Measurements from ENCODE around the gene HYAL2. TPM values are rescaled to one million over a fixed set of nuclear protein-coding genes. Genes with fewer than 3 reads are reported as not detected.

The HYAL2 gene
- total and polyA plus RNA-seq, 2 of the 8 experiments (the other 6 are each of a cell fraction or from before 2014, with no cell fraction given), result 51.9 to 176 TPM

GRCh38 chr3:50294089-50294488, 28.5 kb downstream of the HYAL2 start (continued):
- TF ChIP-seq CHD7 (IDR thresholded peaks at IDR 0.05; ENCODE audit: insufficient replicate concordance, low read length) (no peak), JUND (IDR thresholded peaks at IDR 0.05; ENCODE audit: low read length) (no peak), SIRT6 (IDR thresholded peaks at IDR 0.05; ENCODE audit: low read length) (no peak), YY1 (IDR thresholded peaks at IDR 0.05; ENCODE audit: low read depth, low read length) (no peak), RFX5 (IDR thresholded peaks at IDR 0.05; ENCODE audit: borderline replicate concordance, low read depth, low read length) (no peak), BCL11A (IDR thresholded peaks at IDR 0.05; ENCODE audit: low read depth in 2 of 2, low read length in 2 of 2) (no peak), SP4 (IDR thresholded peaks at IDR 0.05; ENCODE audit: low read length) (no peak), CHD1 (IDR thresholded peaks at IDR 0.05; ENCODE audit: low read depth, low read length) (no peak), GABPA (IDR thresholded peaks at IDR 0.05; ENCODE audit: borderline replicate concordance, insufficient read depth, low read length) (no peak), POLR2AphosphoS5 (IDR thresholded peaks at IDR 0.05; ENCODE audit: low read depth, low read length) (no peak)
- TF ChIP-seq, protein P1, sequence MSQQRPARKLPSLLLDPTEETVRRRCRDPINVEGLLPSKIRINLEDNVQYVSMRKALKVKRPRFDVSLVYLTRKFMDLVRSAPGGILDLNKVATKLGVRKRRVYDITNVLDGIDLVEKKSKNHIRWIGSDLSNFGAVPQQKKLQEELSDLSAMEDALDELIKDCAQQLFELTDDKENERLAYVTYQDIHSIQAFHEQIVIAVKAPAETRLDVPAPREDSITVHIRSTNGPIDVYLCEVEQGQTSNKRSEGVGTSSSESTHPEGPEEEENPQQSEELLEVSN (IDR thresholded peaks at IDR 0.05), result no peak
